Stimulated activated CD4-positive, alpha-beta T cell treated with anti-CD3 and anti-CD28 coated beads, Interleukin-2, amount 100 ng/mL, for 4 hours (primary cell): ENCODE results near the gene PROB1.
"Not testable (repeated sequence)": the region's sequence is repeated elsewhere in the genome, so short reads cannot be mapped to it uniquely, and the experiment has no call there.

ENCODE experiments used
- DNase-seq: peaks from one replicate; pipeline ENCODE4 v3.0.0-alpha.2; 2020; ENCODE audit warnings: low read depth

Gene PROB1

GRCh38 chr5:139392678-139393496, 2.0 kb downstream of the PROB1 start:
- peak; percentile 60 for DNase-seq

- DNase-seq = no peak
Observed at GRCh38 chr5:139392324-139392677, 2.6 kb downstream of the PROB1 start.

GRCh38 chr5:139391570-139392323, 3.2 kb downstream of the PROB1 start:
- DNase-seq = no peak

- no peak for DNase-seq
Observed at GRCh38 chr5:139390639-139391569, 4.0 kb downstream of the PROB1 start.

GRCh38 chr5:139389701-139390638, 4.9 kb downstream of the PROB1 start, which contains the start of gene MZB1:
Gene MZB1 (minus strand): TSS chr5:139389913. CDS start chr5:139389856, 57 bp downstream.
- DNase-seq = peak; percentile 33

- DNase-seq = no peak
Observed at GRCh38 chr5:139388198-139388821, 6.6 kb downstream of the PROB1 start.

- DNase-seq = no peak
Observed at GRCh38 chr5:139387611-139388197, 7.2 kb downstream of the PROB1 start.

- not testable (repeated sequence) for DNase-seq
Observed at GRCh38 chr5:139386956-139387355, 7.9 kb downstream of the PROB1 start.

GRCh38 chr5:139386050-139386438, 8.9 kb downstream of the PROB1 start:
- DNase-seq = no peak

- DNase-seq = no peak
Observed at GRCh38 chr5:139385061-139386049, 9.5 kb downstream of the PROB1 start.

GRCh38 chr5:139384591-139385051, 10.3 kb downstream of the PROB1 start:
- DNase-seq = no peak

- no peak for DNase-seq
Observed at GRCh38 chr5:139383993-139384590, 10.8 kb downstream of the PROB1 start.

GRCh38 chr5:139383275-139383992, 11.5 kb downstream of the PROB1 start, which contains the start of gene SLC23A1:
Gene SLC23A1 (minus strand): TSS chr5:139383297. CDS start chr5:139383253, 44 bp downstream.
- no peak for DNase-seq

GRCh38 chr5:139382807-139383206, 12.1 kb downstream of the PROB1 start:
- DNase-seq = no peak

GRCh38 chr5:139381837-139382761, 12.8 kb downstream of the PROB1 start:
- no peak for DNase-seq
